GM06990 (cell line): ENCODE data around the gene PHC2.

Source experiments
- DNase-seq: peaks from one replicate; pipeline ENCODE4 v3.0.0-alpha.2; 2011; ENCODE audit not compliant: insufficient read length; ENCODE audit errors: extremely low read depth
- H3K27me3 ChIP-seq: replicated peaks from 2 replicates; pipeline ENCODE4 v1.6.0; 2011; ENCODE audit warnings: low read length; ENCODE audit not compliant: control insufficient read depth, insufficient read depth
- H3K36me3 ChIP-seq: 2 replicates; pipeline ENCODE4 v1.5.1; 2011; ENCODE audit warnings: low read length; ENCODE audit not compliant: control insufficient read depth, insufficient read depth
- H3K4me3 ChIP-seq: replicated peaks from 2 replicates; pipeline ENCODE4 v1.5.1; 2011; ENCODE audit warnings: low read depth, mild to moderate bottlenecking, control low read depth, low read length
- TF ChIP-seq, protein P1 (sequence below): IDR thresholded peaks from 2 replicates; pipeline ENCODE4 v1.5.1; 2011; ENCODE audit warnings: low read length, control low read depth, mild to moderate bottlenecking, inconsistent platforms; ENCODE audit not compliant: insufficient read depth, poor library complexity, severe bottlenecking

The PHC2 gene

DNA sequence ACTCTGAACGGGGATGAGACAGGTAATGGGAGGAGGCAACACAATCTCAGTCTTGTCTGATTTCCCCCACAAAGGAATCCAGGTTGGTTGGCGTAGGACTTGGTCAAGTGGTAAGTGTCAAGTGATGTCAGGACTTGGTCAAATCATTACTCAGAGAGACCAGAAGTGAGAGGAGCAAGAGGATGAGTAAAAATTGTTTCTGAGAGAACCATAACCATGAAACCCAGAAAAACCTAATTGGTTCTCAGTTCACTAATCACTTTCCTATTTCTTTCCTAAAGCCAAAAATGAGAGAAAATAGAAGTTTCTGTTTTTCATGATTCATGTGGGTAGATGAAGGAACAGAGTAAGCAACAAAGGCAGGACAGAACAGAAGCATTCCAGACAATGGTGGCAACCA is 5.0 kb downstream of the PHC2 start:
- DNase-seq, result peak; percentile 50
- Histone ChIP-seq H3K27me3 (no peaks in the 10 kb centered on the region), H3K36me3 (no peaks in the 10 kb centered on the region), H3K4me3 (no peak overlapping the region)
- TF ChIP-seq, protein P1, sequence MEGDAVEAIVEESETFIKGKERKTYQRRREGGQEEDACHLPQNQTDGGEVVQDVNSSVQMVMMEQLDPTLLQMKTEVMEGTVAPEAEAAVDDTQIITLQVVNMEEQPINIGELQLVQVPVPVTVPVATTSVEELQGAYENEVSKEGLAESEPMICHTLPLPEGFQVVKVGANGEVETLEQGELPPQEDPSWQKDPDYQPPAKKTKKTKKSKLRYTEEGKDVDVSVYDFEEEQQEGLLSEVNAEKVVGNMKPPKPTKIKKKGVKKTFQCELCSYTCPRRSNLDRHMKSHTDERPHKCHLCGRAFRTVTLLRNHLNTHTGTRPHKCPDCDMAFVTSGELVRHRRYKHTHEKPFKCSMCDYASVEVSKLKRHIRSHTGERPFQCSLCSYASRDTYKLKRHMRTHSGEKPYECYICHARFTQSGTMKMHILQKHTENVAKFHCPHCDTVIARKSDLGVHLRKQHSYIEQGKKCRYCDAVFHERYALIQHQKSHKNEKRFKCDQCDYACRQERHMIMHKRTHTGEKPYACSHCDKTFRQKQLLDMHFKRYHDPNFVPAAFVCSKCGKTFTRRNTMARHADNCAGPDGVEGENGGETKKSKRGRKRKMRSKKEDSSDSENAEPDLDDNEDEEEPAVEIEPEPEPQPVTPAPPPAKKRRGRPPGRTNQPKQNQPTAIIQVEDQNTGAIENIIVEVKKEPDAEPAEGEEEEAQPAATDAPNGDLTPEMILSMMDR, result no peak

- H3K4me3 ChIP-seq, result no peak overlapping the region
- TF ChIP-seq, protein P1, result no peak
- no peak for DNase-seq
- no peaks in the 10 kb centered on the region for H3K36me3 ChIP-seq
- H3K27me3 ChIP-seq, result no peaks in the 10 kb centered on the region
Observed at GRCh38 chr1:33424610-33425009, 6.3 kb downstream of the PHC2 start.

- Histone ChIP-seq H3K4me3 (no peak overlapping the region), H3K27me3 (no peaks in the 10 kb centered on the region), H3K36me3 (no peaks in the 10 kb centered on the region)
- DNase-seq, result no peak
- TF ChIP-seq, protein P1, result no peak
Observed at GRCh38 chr1:33424205-33424604, 6.7 kb downstream of the PHC2 start.

DNA sequence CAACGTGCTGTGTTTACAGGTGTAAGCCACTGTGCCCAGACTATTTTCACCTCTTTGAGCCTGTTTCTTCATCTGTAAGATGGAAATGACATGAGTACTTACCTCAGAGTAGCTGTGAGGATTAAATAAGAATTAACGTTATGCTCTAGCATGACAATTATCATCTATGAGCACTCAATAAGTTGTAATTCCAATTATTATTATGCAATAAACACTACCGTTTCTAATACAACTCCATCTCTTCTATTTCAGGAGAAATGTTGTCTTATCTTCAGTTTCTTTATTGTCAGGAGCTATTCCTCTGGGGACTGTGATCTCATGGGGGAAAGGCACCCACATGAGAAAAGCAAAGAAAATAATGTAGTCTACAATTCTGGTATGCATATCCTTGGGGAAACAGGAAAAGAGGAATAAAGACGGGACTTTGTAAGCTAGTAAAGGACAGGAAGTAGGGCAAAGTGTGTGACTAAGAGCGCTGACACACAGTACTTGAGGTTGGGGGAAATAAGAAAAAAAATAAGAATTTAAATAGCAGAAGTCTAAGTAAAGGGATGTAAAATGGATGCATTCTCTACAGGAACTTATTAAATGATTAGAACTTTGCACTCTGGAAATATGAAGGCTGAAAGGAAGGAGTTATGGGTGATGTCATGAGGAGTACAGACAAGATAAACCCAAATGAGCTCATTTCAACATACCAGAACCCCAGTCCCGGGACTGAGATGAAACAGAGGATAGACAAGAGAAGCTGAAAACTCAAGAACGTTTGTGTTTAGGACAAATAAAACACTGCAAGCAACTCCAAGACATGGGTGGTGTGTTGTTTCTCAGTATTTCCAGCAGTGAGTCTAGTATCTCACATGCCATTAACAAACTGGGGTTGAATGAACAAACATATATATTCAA is 9.8 kb downstream of the PHC2 start:
- TF ChIP-seq, protein P1, result no peak
- Histone ChIP-seq H3K36me3 (no peaks in the 10 kb centered on the region), H3K4me3 (no peak overlapping the region), H3K27me3 (no peaks in the 10 kb centered on the region)
- no peak for DNase-seq

DNA sequence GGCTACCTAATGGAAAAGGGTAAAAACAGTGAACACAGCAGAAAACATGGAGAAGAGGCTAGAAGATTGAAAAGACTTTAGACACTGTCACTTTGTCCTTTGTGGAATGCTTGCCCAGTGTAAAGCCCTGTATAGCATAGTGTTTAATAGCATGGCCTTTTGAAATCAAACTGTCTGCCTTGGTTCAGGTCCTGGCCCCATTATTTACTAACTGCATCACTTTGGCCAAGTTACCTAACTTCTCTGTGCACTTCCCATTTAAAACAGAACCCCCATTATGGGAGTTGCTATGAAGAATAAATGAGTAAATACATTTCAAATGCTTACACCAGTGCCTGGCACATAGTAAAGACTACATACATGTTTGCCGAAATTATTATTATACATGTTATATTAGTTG is 12.1 kb downstream of the PHC2 start:
- Histone ChIP-seq H3K27me3 (no peaks in the 10 kb centered on the region), H3K4me3 (no peak overlapping the region), H3K36me3 (no peaks in the 10 kb centered on the region)
- TF ChIP-seq, protein P1, result no peak
- DNase-seq, result no peak

GRCh38 chr1:33414879-33415278 is 16.0 kb downstream of the PHC2 start:
- no peak overlapping the region for H3K4me3 ChIP-seq
- DNase-seq, result no peak
- TF ChIP-seq, protein P1, result no peak
- H3K27me3 ChIP-seq, result no peaks in the 10 kb centered on the region
- H3K36me3 ChIP-seq, result no peaks in the 10 kb centered on the region
